ENCODE measurements around the gene TECTA. TPM values are rescaled to one million over a fixed set of nuclear protein-coding genes. Genes with fewer than 3 reads are reported as not detected.

Gene TECTA
- total RNA-seq, 1 experiment from 2014 or later: 0.15 TPM

GRCh38 chr11:121067962-121068647 lies 32.9 kb upstream of the TECTA start:
- Histone ChIP-seq H3K27me3 (ENCODE audit: control insufficient read depth, insufficient read depth, low read length) (no peaks in the 10 kb centered on the region), H3K27ac (ENCODE audit: low read length) (no peak overlapping the region), H3K36me3 (ENCODE audit: control insufficient read depth, insufficient read depth, low read length) (no peaks in the 10 kb centered on the region), H3K9me3 (ENCODE audit: control insufficient read depth, insufficient read depth, low read depth, low read length) (no peaks in the 10 kb centered on the region), H3K4me3 (ENCODE audit: low read depth in 2 of 2, low read length in 2 of 2) (no peak overlapping the region), H3K4me1 (ENCODE audit: control insufficient read depth, insufficient read depth, low read length) (no peaks in the 10 kb centered on the region)
- in situ Hi-C loops (cut with HindIII; ENCODE audit: low pct_unique_long_range_greater_than_20kb, low sequenced_read_pairs) (no loop called here), intact Hi-C loops (cut with micrococcal nuclease; ENCODE audit: unreplicated experiment) (no loop called here)
- ATAC-seq: no peak
- no peak for TF ChIP-seq REST (IDR thresholded peaks at IDR 0.05; ENCODE audit: insufficient read depth in 1 of 2, low read depth in 2 of 2, low read length in 1 of 2)
- no peak for TF ChIP-seq CTCF (IDR thresholded peaks at IDR 0.05)
- no peak for TF ChIP-seq TCF7L2 (IDR thresholded peaks at IDR 0.05; ENCODE audit: low read depth, low read length)
- TF ChIP-seq POLR2AphosphoS5 (IDR thresholded peaks at IDR 0.05; ENCODE audit: low read depth, low read length): no peak
- no peak for TF ChIP-seq SIN3A (IDR thresholded peaks at IDR 0.05; ENCODE audit: borderline replicate concordance, insufficient read depth, low read depth, low read length)
- CTCF ChIA-PET: no interaction called here
- DNase-seq (ENCODE audit: low read depth, low spot score): no peak
- POLR2A ChIA-PET: no interaction called here
- BruUV-seq (replicated peaks): no TSS peak

GRCh38 chr11:121068787-121069186 lies 32.3 kb upstream of the TECTA start:
- POLR2A ChIA-PET: no interaction called here
- CTCF ChIA-PET: no interaction called here
- intact Hi-C loops (cut with micrococcal nuclease; ENCODE audit: unreplicated experiment): no loop called here
- H3K9me3 ChIP-seq (ENCODE audit: control insufficient read depth, insufficient read depth, low read depth, low read length): no peaks in the 10 kb centered on the region
- TF ChIP-seq TCF7L2 (IDR thresholded peaks at IDR 0.05; ENCODE audit: low read depth, low read length) (no peak), SIN3A (IDR thresholded peaks at IDR 0.05; ENCODE audit: borderline replicate concordance, insufficient read depth, low read depth, low read length) (no peak), POLR2AphosphoS5 (IDR thresholded peaks at IDR 0.05; ENCODE audit: low read depth, low read length) (no peak), REST (IDR thresholded peaks at IDR 0.05; ENCODE audit: insufficient read depth in 1 of 2, low read depth in 2 of 2, low read length in 1 of 2) (no peak), CTCF (IDR thresholded peaks at IDR 0.05) (no peak)
- H3K4me1 ChIP-seq (ENCODE audit: control insufficient read depth, insufficient read depth, low read length): no peaks in the 10 kb centered on the region
- no peaks in the 10 kb centered on the region for H3K27me3 ChIP-seq (ENCODE audit: control insufficient read depth, insufficient read depth, low read length)
- H3K27ac ChIP-seq (ENCODE audit: low read length): no peak overlapping the region
- in situ Hi-C loops (cut with HindIII; ENCODE audit: low pct_unique_long_range_greater_than_20kb, low sequenced_read_pairs): no loop called here
- H3K36me3 ChIP-seq (ENCODE audit: control insufficient read depth, insufficient read depth, low read length): no peaks in the 10 kb centered on the region
- ATAC-seq (no peak), DNase-seq (ENCODE audit: low read depth, low spot score) (no peak)
- H3K4me3 ChIP-seq (ENCODE audit: low read depth in 2 of 2, low read length in 2 of 2): no peak overlapping the region
- BruUV-seq (replicated peaks): no TSS peak
